Effector CD4-positive, alpha-beta T cell (primary cell): ENCODE measurements around the gene CNP.
"Not testable (repeated sequence)": the region's sequence is repeated elsewhere in the genome, so short reads cannot be mapped to it uniquely, and the experiment has no call there.

ENCODE experiments used
- DNase-seq: peaks from one replicate; pipeline ENCODE4 v3.0.0-alpha.2; 2020

The CNP gene

GRCh38 chr17:42010266-42010680, 43.7 kb downstream of the CNP start:
- not testable (repeated sequence) for DNase-seq

- no peak for DNase-seq
Observed at GRCh38 chr17:42010898-42011516, 44.4 kb downstream of the CNP start.

GRCh38 chr17:42012363-42012762, 45.8 kb downstream of the CNP start:
- not testable (repeated sequence) for DNase-seq

- not testable (repeated sequence) for DNase-seq
Observed at GRCh38 chr17:42013740-42014139, 47.1 kb downstream of the CNP start.

DNA sequence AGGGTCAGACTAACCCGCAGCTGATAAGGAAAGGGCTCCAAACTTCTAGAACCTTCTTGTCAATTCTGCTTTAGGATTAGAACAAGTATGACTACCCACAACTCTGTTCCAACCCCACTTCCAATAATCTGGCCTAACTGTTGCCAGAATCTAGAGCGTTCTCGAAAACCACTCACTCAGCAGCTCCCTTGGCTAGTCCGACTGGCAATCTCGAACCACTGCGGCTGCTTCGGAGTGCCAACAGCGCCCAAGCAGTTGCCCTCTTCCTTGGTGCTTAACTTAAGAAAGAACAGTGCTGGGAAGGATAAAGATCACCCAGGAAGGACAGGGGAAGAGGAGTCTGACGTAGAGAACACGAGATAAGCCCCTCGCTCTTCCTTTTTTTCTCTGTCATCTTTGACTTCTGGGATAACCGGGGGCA, 49.8 kb downstream of the CNP start:
- no peak for DNase-seq

- peak; percentile 81 for DNase-seq
Observed at GRCh38 chr17:42016941-42017865, 50.6 kb downstream of the CNP start, which contains the start of gene DNAJC7. Gene DNAJC7 (minus strand): TSS chr17:42017439. CDS start chr17:42017416, 23 bp downstream.

- no peak for DNase-seq
Observed at GRCh38 chr17:42017866-42018200, 51.2 kb downstream of the CNP start.

DNA sequence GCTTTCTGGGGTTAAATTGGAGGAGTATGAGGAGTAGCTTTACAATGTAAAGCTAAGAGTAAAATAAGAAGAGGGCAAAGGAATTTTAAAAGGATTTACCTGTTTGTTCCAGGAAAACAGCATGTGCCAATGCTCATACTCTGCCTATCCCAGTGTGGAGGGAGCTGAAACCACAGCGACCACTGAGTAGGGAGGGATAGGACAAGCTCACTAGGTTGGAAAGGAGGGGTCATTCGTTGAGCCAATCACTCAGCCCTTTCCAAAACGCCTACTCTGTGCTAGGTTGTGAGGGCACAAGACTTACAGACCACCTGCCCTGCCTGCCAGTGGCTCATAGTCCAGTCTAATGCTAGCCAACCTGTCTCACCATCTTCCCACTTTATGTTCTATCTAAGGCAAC, 51.7 kb downstream of the CNP start:
- DNase-seq = no peak

GRCh38 chr17:42018988-42019387, 52.4 kb downstream of the CNP start:
- no peak for DNase-seq

DNA sequence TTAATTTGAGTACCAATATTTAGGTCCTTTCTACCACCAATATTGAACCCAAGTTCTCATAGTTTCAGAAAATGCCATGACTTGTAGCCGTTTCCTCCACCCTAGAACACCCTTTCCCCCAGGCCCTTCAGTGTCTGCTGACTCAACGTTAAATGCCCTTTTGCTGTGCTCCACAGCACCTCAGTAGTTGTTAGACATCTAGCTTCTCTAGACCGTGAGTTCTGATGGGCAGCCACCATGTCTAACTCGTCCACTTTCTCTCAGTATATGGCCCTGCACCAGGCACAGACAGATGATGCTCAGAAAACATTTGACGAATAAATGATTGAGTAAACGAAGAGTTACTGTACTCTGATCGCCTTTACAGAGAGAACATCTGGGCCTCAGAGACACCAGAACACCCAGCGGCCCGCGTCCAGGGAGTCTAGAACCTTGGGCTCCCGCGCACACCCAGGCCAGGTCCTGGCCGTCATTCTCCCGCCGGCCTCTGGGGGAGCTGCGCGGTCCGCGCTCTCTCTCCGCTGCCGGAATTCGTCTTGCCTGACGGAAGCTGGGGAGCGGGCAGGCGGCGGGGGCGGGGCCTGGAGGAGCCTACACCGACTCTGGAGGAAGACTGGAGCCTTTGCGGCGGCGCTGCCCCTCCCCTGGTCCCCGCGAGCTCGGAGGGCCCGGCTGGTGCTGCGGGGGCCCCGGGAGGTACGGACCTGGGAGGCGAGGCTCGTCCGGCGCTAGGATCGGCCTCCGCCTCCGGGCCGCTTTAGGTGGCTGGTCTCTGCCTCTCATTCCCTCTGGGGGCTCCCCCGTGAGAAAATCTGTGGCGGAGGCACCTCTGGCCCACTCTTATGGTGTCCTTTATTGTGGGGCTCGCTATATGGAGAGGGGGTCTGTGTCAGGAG, 53.2 kb downstream of the CNP start, which contains the start of gene NKIRAS2:
TSS of gene NKIRAS2 (plus strand) at position 582 of the 896 bp plus-strand sequence. CDS start 1,488 bp downstream, outside the sequence.
- peak; percentile 93 for DNase-seq

DNA sequence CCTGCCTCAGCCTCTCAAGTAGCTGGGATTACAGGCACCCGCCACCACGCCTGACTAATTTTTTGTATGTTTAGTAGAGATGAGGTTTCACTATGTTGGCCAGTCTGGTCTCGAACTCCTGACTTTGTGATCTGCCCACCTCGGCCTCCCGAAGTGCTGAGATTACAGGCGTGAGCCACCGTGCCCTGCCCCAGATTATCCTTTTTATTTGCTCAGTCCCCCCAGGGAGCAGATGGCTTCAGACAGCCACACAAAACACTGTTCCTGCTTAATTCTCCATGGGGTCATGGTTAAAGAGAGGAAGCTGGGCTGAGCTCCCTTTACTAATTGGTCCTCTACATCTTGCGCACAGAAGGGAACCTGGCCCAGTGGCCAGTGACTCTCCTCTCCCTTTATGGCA, 54.2 kb downstream of the CNP start:
- DNase-seq = not testable (repeated sequence)

- DNase-seq = no peak
Observed at GRCh38 chr17:42023524-42024349, 57.1 kb downstream of the CNP start.

- no peak for DNase-seq
Observed at GRCh38 chr17:42025191-42025579, 58.6 kb downstream of the CNP start.

DNA sequence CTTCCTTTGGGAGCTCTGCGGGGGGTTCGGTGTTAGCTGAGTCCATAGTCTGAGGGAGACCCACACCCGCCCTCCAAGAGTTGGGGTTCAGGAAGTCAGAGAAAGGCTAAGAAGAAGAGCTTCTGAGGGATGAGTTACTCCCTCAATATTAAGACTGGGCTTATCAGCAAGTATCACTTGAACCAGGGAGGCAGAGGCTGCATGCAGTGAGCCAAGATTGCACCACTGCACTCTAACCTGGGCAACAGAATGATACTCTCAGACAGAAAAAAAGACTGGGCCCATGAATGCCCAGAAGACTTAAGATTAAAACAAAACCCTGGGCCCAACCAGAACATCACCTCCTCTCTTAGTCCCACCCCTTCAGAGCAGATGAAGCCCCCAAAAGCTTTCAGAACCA, 59.3 kb downstream of the CNP start:
- DNase-seq = no peak

- no peak for DNase-seq
Observed at GRCh38 chr17:42026857-42027589, 60.4 kb downstream of the CNP start.
